ENCODE measurements around the gene OCIAD1. TPM values are rescaled to one million over a fixed set of nuclear protein-coding genes. Genes with fewer than 3 reads are reported as not detected.
"Not testable (repeated sequence)": the region's sequence is repeated elsewhere in the genome, so short reads cannot be mapped to it uniquely, and the experiment has no call there.

OCIAD1 gene
- total RNA-seq, 1 donor: 128 TPM

- H3K4me3 ChIP-seq (ENCODE audit: low read depth, low read length): no peak overlapping the region
- TF ChIP-seq CTCF (IDR thresholded peaks at IDR 0.05; ENCODE audit: insufficient read depth, low read length): no peak
- no peak for DNase-seq (ENCODE audit: low read depth)
Measured at GRCh38 chr4:48862038-48862437, 31.1 kb downstream of the OCIAD1 start.

GRCh38 chr4:48862661-48863060 is 31.8 kb downstream of the OCIAD1 start:
- TF ChIP-seq CTCF (IDR thresholded peaks at IDR 0.05; ENCODE audit: insufficient read depth, low read length): no peak
- no peak overlapping the region for H3K4me3 ChIP-seq (ENCODE audit: low read depth, low read length)
- DNase-seq (ENCODE audit: low read depth): no peak

GRCh38 chr4:48863728-48864127 is 32.8 kb downstream of the OCIAD1 start:
- no peak for TF ChIP-seq CTCF (IDR thresholded peaks at IDR 0.05; ENCODE audit: insufficient read depth, low read length)
- no peak for DNase-seq (ENCODE audit: low read depth)
- no peak overlapping the region for H3K4me3 ChIP-seq (ENCODE audit: low read depth, low read length)

- H3K4me3 ChIP-seq (ENCODE audit: low read depth, low read length); DNase-seq (ENCODE audit: low read depth): not testable (repeated sequence)
Measured at GRCh38 chr4:48864696-48865095, 33.8 kb downstream of the OCIAD1 start.

- H3K4me3 ChIP-seq (ENCODE audit: low read depth, low read length): no peak overlapping the region
- DNase-seq (ENCODE audit: low read depth): no peak
- no peak for TF ChIP-seq CTCF (IDR thresholded peaks at IDR 0.05; ENCODE audit: insufficient read depth, low read length)
Measured at GRCh38 chr4:48877827-48878535, 47.1 kb downstream of the OCIAD1 start.

- no peak overlapping the region for H3K4me3 ChIP-seq (ENCODE audit: low read depth, low read length)
- no peak for TF ChIP-seq CTCF (IDR thresholded peaks at IDR 0.05; ENCODE audit: insufficient read depth, low read length)
- DNase-seq (ENCODE audit: low read depth): no peak
Measured at GRCh38 chr4:48879561-48880442, 48.9 kb downstream of the OCIAD1 start.

GRCh38 chr4:48881646-48882045 is 50.8 kb downstream of the OCIAD1 start:
- not testable (repeated sequence) for DNase-seq (ENCODE audit: low read depth); H3K4me3 ChIP-seq (ENCODE audit: low read depth, low read length)

- H3K4me3 ChIP-seq (ENCODE audit: low read depth, low read length); DNase-seq (ENCODE audit: low read depth): not testable (repeated sequence)
Measured at GRCh38 chr4:48889750-48890149, 58.9 kb downstream of the OCIAD1 start.
